ENCODE measurements around the gene ZNF385B. TPM values are rescaled to one million over a fixed set of nuclear protein-coding genes. Genes with fewer than 3 reads are reported as not detected.

Gene ZNF385B
- total RNA-seq, 1 experiment from 2014 or later = 9.3 TPM

DNA sequence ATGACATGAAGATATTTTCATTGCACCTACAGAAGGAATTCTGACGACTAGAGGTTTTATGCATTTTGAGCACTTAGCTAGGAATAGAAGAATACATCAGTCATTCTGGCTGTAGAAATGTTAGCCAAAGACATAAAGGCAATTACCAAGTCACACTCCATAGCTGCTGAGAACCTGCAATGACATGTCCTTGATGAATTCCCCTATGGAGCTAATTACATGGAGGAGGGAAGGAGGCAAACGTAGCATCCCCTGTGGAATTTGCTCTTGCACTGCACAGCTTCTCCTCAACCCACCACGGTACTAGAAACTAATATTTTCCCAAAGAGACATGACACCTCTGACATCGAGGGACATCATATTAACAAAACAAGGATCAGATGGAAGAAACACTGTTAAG lies 422.8 kb downstream of the ZNF385B start:
- TF ChIP-seq ZNF274 (IDR thresholded peaks at IDR 0.05; ENCODE audit: low read depth, low read length) = no peak
- TF ChIP-seq, protein P1, sequence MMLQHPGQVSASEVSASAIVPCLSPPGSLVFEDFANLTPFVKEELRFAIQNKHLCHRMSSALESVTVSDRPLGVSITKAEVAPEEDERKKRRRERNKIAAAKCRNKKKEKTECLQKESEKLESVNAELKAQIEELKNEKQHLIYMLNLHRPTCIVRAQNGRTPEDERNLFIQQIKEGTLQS (IDR thresholded peaks at IDR 0.05) = no peak
- no peak for TF ChIP-seq ELF1 (IDR thresholded peaks at IDR 0.05; ENCODE audit: borderline replicate concordance, low read depth)
- TF ChIP-seq, protein P2, sequence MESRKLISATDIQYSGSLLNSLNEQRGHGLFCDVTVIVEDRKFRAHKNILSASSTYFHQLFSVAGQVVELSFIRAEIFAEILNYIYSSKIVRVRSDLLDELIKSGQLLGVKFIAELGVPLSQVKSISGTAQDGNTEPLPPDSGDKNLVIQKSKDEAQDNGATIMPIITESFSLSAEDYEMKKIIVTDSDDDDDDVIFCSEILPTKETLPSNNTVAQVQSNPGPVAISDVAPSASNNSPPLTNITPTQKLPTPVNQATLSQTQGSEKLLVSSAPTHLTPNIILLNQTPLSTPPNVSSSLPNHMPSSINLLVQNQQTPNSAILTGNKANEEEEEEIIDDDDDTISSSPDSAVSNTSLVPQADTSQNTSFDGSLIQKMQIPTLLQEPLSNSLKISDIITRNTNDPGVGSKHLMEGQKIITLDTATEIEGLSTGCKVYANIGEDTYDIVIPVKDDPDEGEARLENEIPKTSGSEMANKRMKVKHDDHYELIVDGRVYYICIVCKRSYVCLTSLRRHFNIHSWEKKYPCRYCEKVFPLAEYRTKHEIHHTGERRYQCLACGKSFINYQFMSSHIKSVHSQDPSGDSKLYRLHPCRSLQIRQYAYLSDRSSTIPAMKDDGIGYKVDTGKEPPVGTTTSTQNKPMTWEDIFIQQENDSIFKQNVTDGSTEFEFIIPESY (IDR thresholded peaks at IDR 0.05; ENCODE audit: extremely low read depth, insufficient replicate concordance, low read length) = no peak
- no peak for TF ChIP-seq POLR2A (IDR thresholded peaks at IDR 0.05; ENCODE audit: borderline replicate concordance, extremely low read depth, insufficient read depth, insufficient read length)
- no peak for TF ChIP-seq SP1 (IDR thresholded peaks at IDR 0.05; ENCODE audit: low read depth)
- TF ChIP-seq, protein P3, sequence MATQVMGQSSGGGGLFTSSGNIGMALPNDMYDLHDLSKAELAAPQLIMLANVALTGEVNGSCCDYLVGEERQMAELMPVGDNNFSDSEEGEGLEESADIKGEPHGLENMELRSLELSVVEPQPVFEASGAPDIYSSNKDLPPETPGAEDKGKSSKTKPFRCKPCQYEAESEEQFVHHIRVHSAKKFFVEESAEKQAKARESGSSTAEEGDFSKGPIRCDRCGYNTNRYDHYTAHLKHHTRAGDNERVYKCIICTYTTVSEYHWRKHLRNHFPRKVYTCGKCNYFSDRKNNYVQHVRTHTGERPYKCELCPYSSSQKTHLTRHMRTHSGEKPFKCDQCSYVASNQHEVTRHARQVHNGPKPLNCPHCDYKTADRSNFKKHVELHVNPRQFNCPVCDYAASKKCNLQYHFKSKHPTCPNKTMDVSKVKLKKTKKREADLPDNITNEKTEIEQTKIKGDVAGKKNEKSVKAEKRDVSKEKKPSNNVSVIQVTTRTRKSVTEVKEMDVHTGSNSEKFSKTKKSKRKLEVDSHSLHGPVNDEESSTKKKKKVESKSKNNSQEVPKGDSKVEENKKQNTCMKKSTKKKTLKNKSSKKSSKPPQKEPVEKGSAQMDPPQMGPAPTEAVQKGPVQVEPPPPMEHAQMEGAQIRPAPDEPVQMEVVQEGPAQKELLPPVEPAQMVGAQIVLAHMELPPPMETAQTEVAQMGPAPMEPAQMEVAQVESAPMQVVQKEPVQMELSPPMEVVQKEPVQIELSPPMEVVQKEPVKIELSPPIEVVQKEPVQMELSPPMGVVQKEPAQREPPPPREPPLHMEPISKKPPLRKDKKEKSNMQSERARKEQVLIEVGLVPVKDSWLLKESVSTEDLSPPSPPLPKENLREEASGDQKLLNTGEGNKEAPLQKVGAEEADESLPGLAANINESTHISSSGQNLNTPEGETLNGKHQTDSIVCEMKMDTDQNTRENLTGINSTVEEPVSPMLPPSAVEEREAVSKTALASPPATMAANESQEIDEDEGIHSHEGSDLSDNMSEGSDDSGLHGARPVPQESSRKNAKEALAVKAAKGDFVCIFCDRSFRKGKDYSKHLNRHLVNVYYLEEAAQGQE (IDR thresholded peaks at IDR 0.05; ENCODE audit: low read depth) = no peak
- no peak for TF ChIP-seq SRF (IDR thresholded peaks at IDR 0.05; ENCODE audit: low read depth)
- no peak for TF ChIP-seq FOSL1 (IDR thresholded peaks at IDR 0.05; ENCODE audit: low read depth)
- TF ChIP-seq JUND (IDR thresholded peaks at IDR 0.05) = no peak
- TF ChIP-seq EGR1 (IDR thresholded peaks at IDR 0.05; ENCODE audit: low read depth) = no peak
- no peak for TF ChIP-seq YY1 (IDR thresholded peaks at IDR 0.05; ENCODE audit: extremely low read depth, insufficient replicate concordance, low read depth, low read length)
- TF ChIP-seq EZH2 (IDR thresholded peaks at IDR 0.05) = no peak
- TF ChIP-seq, protein P4, sequence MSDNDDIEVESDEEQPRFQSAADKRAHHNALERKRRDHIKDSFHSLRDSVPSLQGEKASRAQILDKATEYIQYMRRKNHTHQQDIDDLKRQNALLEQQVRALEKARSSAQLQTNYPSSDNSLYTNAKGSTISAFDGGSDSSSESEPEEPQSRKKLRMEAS (IDR thresholded peaks at IDR 0.05) = no peak
- TF ChIP-seq CBX3 (IDR thresholded peaks at IDR 0.05; ENCODE audit: low read depth) = no peak
- TF ChIP-seq ZFX (IDR thresholded peaks at IDR 0.05) = no peak
- TF ChIP-seq, protein P5, sequence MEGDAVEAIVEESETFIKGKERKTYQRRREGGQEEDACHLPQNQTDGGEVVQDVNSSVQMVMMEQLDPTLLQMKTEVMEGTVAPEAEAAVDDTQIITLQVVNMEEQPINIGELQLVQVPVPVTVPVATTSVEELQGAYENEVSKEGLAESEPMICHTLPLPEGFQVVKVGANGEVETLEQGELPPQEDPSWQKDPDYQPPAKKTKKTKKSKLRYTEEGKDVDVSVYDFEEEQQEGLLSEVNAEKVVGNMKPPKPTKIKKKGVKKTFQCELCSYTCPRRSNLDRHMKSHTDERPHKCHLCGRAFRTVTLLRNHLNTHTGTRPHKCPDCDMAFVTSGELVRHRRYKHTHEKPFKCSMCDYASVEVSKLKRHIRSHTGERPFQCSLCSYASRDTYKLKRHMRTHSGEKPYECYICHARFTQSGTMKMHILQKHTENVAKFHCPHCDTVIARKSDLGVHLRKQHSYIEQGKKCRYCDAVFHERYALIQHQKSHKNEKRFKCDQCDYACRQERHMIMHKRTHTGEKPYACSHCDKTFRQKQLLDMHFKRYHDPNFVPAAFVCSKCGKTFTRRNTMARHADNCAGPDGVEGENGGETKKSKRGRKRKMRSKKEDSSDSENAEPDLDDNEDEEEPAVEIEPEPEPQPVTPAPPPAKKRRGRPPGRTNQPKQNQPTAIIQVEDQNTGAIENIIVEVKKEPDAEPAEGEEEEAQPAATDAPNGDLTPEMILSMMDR (IDR thresholded peaks at IDR 0.05 in 2 of 3, conservative IDR thresholded peaks at IDR 0.05 in 1 of 3; ENCODE audit: borderline replicate concordance in 1 of 3, insufficient read depth in 1 of 3, low read depth in 2 of 3, low read length in 2 of 3) = no peak
- ATAC-seq = no peak
- BruUV-seq (replicated peaks) = no TSS peak

More for the DNA sequence above, 422.8 kb downstream of the ZNF385B start:
- no peaks in the 10 kb centered on the region for H3K79me2 ChIP-seq (ENCODE audit: insufficient read depth, low read length)
- no peaks in the 10 kb centered on the region for H3K36me3 ChIP-seq (ENCODE audit: control insufficient read depth in 1 of 2, insufficient read depth in 2 of 2, low read length in 2 of 2)
- H3K4me1 ChIP-seq (ENCODE audit: control insufficient read depth in 1 of 2, insufficient read depth in 2 of 2, low read length in 2 of 2) = no peaks in the 10 kb centered on the region
- ChIA-PET RAD21 (ENCODE audit: low non-redundant PET in 1 of 2, low total read pairs in 2 of 2, uncharacterized antibody in 2 of 2, unreplicated experiment in 2 of 2) (no interaction called here), CTCF (interaction anchor here (1.9 kb wide), 1 partner anchor 9 kb away, joined by 6 read pairs; no protein-coding TSS in a partner anchor), POLR2A (no interaction called here)
- no peak overlapping the region for H3K9ac ChIP-seq (ENCODE audit: low read length)
- intact Hi-C loops (cut with micrococcal nuclease) = no loop called here
- H3K27ac ChIP-seq (ENCODE audit: low read depth, low read length) = no peak overlapping the region
- no peak overlapping the region for H3K4me2 ChIP-seq (ENCODE audit: low read length)
- no peaks in the 10 kb centered on the region for H3K27me3 ChIP-seq (ENCODE audit: insufficient read depth, low read length)
- no peak overlapping the region for H2AFZ ChIP-seq (ENCODE audit: low read depth, low read length, poor library complexity, severe bottlenecking)
- no peaks in the 10 kb centered on the region for H3K9me2 ChIP-seq (ENCODE audit: insufficient read depth)
- H4K20me1 ChIP-seq (ENCODE audit: insufficient read depth) = no peaks in the 10 kb centered on the region
- no peak overlapping the region for H3K4me3 ChIP-seq (replicated peaks in 1 of 2; ENCODE audit: low read depth in 1 of 2, low read length in 2 of 2)
- no peaks in the 10 kb centered on the region for H3K9me3 ChIP-seq (ENCODE audit: control insufficient read depth in 1 of 2, insufficient read depth in 1 of 2, low read depth in 1 of 2, low read length in 2 of 2)
- DNase-seq (ENCODE audit: low read depth, low spot score) = no peak

Measured in HCT116 (cell line).